GM19372 (cell line): ENCODE data around the gene SV2B.
A peak's percentile ranks its signal among the peaks of the same experiment; 100 is the strongest.
"Not testable (repeated sequence)": the region's sequence is repeated elsewhere in the genome, so short reads cannot be mapped to it uniquely, and the experiment has no call there.

ENCODE experiments used
- ATAC-seq: cut with Tn5 transposase; IDR thresholded peaks from one replicate; pipeline ENCODE4 v1.9.1; 2021; ENCODE audit warnings: mild to moderate bottlenecking, low read depth, moderate library complexity; ENCODE audit not compliant: unreplicated experiment

SV2B gene

DNA sequence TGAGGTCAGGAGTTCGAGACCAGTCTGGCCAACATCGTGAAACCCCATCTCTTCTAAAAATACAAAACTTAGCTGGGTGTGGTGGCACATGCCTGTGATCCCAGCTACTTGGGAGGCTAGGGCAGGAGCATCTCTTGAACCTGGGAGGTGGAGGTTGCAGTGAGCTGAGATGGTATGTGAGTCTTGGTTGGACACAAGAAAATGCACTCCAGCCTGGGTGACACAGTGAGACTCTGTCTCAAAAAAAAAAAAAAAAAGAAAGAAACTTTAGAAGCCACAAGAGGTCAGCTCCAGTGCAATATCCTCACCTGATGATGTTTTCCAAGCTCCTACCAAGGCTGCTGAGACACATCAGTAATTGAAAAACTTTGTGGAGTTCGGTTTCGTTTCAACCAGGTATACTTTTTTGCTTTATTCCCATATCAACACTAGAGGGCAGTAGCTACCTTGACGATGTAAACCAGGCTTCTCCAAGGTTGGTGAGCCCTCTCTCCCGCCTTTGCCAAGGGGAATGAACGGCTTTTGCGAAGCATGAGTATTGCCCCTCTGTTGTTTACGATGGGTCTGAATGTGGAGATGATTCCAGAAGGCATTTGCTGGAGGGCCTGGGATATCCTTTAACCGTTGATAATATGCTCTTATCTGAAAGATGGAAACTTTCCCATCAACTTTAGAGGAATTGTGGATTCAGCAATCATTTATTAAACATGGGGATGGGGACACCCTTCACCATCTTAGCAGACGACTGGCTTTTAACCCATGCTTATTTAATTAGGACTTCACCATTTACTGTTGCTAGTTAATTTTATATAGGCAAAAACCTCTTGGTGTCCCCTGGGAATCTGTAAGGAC, 202.8 kb downstream of the SV2B start:
- peak; percentile 61 for ATAC-seq

DNA sequence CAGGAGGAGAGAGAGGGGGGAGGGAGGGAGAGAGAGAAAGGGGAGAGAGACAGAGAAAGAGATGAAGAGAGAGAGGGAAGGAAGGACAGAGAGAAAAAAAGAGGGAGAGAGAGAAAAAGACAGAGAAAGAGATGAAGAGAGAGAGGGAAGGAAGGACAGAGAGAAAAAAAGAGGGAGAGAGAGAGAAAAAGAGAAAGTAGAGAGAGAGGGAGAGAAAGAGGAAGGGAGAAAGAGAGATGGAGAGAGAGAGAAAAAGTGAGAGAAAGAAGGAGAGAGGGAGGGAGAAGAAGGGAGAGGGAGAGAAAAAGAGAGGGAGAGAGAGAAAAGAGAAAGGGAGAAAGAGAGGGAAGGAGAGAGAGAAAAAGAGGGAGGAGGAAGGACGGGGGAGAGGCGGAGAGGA, 204.2 kb downstream of the SV2B start:
- ATAC-seq = no peak

DNA sequence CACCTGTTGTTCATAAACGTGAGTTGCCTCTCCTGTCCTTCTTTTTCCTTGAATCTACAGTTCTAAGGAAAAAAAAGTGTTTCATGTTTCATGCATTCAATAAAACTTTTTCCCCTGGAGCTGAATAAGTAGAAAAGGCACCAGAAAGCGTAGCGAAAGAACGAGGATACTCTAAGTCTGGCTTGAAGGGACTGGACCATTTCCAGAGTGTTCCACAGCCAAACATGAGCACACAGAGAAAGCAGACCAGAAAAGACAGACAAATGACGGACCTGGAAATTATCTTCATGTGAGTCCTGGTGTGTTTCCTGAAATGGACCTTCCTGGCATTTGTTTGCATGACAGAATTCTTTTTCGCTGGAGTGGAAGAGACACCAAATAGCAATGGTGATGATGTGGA, 204.7 kb downstream of the SV2B start:
- no peak for ATAC-seq

- no peak for ATAC-seq
These were observed 206.1 kb downstream of the SV2B start for GRCh38 chr15:91306144-91306543.

DNA sequence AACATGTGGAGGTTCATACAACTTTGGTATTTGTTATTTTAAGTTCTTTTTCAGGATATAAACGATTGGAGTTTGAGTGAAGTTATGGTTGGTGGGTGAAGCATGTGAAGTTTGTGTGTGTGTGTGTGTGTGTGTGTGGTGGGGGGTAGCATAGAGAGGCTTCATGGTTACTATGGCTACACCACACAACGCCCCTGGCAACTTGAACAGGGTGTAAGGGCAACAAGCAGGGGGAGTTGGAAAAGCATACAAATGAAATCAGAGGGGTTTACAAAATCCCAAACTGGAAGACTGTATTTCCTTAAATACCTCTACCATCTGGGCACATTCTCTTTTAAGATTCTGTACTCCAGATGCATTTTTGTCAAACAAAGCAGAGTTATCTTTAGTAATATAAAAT, 207.5 kb downstream of the SV2B start:
- ATAC-seq = no peak

DNA sequence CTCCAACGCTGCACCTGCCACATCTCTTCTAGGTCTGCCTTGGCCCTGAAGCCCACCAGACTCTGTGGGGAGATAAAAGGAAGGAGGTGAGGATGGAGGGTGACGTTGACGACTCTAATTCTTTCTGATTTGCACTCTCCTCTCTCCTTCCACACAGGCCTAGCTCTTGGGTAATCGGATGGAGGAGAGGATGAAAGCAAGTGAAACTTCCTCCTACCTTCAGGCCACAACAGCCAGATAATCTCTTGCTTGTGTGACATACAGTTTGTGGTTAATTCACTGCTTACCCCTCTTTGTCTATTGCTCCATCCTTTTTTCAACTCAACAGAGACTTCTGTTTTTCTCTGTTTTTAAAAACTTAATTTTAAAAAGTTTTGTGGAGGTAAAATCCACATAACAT, 208.1 kb downstream of the SV2B start:
- ATAC-seq = no peak

- ATAC-seq = no peak
These were observed 208.8 kb downstream of the SV2B start for GRCh38 chr15:91308855-91309254.

- ATAC-seq = no peak
These were observed 211.9 kb downstream of the SV2B start for GRCh38 chr15:91311986-91312385.

DNA sequence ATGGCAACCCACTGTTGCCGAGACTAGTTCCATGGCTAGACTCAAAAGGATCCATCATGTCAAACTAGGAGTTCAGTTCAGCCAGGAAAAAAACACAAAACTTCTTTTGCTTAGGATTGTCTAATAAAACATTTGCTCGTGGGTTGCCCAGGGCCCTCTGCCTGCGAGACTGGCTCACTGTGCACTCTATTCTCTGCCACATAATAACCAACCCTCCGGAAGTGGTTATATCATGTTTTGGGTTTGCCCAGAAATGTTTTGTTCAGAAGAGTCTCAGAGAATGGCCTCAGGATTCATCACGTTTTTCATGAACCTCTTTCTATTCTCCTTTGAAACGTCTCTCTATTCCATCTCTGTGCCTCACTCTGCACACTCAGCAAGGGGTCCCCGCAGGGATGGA, 216.1 kb downstream of the SV2B start:
- ATAC-seq = no peak

GRCh38 chr15:91318516-91318915, 218.5 kb downstream of the SV2B start:
- ATAC-seq = no peak

- no peak for ATAC-seq
These were observed 218.9 kb downstream of the SV2B start for GRCh38 chr15:91318931-91319330.

GRCh38 chr15:91319371-91320059, 219.5 kb downstream of the SV2B start:
- ATAC-seq = no peak

DNA sequence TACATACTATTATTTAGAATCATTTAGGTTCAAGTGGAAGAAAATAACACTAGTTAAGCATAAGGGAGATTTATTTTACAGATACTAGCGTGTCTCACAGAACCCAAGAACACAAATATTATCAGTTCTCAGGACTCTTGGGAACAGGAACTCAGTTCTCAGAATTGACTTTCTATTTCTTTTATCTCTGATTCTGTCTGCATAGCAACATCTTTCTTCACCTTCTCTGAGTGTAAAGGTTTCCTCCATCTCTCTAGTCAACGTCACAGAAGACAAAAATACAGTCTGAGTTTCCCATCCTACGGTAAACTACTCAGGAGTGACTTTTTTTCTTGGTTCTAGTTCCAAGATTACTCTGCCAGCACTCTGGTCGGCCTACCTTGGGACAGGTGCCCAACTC, 220.0 kb downstream of the SV2B start:
- ATAC-seq = no peak

DNA sequence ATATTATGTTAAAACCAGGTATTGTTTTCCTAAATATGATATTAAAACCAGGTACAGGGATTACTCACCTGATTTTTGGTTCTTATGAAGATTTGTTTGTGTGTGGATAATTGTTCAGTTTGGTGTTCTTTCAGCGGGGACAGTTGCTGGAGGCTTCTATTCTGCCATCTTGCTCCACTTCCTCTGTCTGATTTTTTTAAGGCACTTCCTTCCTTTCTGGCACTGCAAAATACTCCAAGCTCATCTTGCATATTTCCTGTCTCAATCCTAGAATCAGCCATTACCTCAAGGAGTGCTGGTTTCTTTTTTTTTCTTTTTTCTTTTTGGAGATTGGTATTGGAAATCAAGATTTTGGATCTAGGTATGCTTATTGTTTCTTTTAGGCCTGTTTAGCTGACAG, 229.9 kb downstream of the SV2B start:
- ATAC-seq = no peak

GRCh38 chr15:91331581-91331980, 231.5 kb downstream of the SV2B start:
- ATAC-seq = no peak

- ATAC-seq = no peak
These were observed 235.6 kb downstream of the SV2B start for GRCh38 chr15:91335702-91336101.

- ATAC-seq = no peak
These were observed 236.6 kb downstream of the SV2B start for GRCh38 chr15:91336687-91337086.

DNA sequence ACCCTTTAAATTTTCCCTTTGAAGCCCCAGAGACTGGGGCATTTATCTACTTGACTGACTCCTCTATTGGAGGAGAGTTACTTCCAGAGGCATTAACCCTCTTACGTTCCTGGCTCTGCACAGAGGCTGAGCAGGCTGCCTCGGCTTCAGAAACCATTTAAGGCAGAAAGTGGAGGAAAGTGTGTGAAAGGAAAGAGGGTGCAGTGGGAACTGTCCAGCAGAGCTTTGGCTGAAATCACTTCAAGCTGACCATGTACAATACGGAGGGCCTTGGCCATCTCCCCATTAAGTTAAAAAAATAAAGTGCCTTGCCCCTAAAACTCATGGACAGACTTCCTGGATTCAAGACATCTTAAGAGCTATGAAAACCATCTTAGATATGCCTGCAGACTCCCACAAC, 238.7 kb downstream of the SV2B start:
- ATAC-seq = no peak

DNA sequence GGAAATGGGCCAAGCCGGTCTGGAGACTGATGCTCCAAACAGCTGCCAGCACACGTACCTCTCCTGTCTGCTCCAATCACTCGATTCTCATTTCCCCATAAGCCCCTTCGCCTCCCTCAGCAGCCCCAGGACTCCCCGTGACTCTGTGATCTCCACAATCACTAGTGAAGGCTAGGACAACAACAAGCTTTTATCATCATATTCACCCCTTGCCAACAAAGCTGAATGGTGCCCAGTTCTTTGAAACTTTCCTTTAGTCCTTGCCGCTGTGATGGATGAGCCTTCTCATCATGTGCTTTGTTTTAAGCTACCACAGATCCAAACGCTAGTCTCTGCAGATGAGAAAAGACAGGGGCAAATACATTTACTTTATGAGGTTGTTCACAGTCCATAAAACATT, 242.0 kb downstream of the SV2B start:
- ATAC-seq = no peak

GRCh38 chr15:91344912-91345311, 244.9 kb downstream of the SV2B start:
- not testable (repeated sequence) for ATAC-seq

DNA sequence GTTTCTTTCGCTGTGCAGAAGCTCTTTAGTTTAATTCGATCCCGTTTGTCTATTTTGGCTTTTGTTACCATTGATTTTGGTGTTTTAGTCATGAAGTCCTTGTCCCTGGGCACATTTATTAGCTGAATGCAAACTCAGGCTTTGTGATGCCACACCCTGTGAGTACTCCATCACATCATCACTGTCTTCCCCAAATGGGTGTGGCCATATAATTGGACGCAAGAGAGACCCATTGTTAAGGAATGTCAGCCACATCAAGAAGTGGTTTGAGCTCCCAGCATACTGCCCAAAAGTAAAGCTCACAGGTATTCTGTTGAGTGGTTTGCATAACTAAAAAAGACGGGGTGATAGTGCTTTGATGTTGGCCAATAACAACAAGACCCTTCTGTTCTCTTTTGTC, 245.7 kb downstream of the SV2B start:
- ATAC-seq = no peak

DNA sequence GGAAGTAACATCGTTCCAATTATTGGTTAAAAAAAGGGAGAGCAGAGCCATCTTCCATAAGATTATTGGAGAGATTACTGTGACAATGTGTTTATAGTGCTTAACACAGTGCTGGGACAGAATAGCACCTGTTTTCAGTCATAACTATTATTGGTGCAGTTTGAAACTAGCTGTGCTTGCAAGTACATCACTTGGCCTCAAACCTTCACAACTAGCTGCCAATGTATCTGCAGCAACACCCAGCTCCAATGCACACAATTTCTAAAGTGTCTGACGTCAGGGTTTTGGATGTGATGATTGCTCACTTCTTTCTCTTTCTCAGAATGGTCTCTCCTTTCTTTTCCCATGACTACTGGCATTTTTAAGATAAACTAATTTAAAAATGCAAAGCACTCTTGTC, 246.2 kb downstream of the SV2B start:
- no peak for ATAC-seq
